Subcutaneous abdominal adipose tissue (tissue), 5 donors: ENCODE results near the gene CDC14A.
"Not testable (repeated sequence)": the region's sequence is repeated elsewhere in the genome, so short reads cannot be mapped to it uniquely, and the experiment has no call there.

Experiments used
- H3K27ac ChIP-seq: one replicate; pipeline ENCODE4 v1.7.0; 2013; ENCODE audit warnings: low read depth, mild to moderate bottlenecking, inconsistent platforms, low read length, moderate library complexity
- H3K27me3 ChIP-seq, 5 donors: one replicate each; pipeline ENCODE4 v1.7.0; 2013; ENCODE audit warnings: low read length in 5 of 5, inconsistent platforms in 1 of 5; ENCODE audit not compliant: control insufficient read depth in 5 of 5, insufficient read depth in 4 of 5
- H3K36me3 ChIP-seq, 5 donors: one replicate each; pipeline ENCODE4 v1.7.0; 2013; ENCODE audit warnings: low read length in 5 of 5; ENCODE audit not compliant: control insufficient read depth in 5 of 5, insufficient read depth in 5 of 5
- H3K4me1 ChIP-seq, 5 donors: one replicate each; pipeline ENCODE4 v1.7.0; 2013; ENCODE audit warnings: low read length in 5 of 5, mild to moderate bottlenecking in 3 of 5, moderate library complexity in 1 of 5; ENCODE audit not compliant: control insufficient read depth in 5 of 5, insufficient read depth in 5 of 5
- H3K4me3 ChIP-seq, 5 donors: one replicate each; pipeline ENCODE4 v1.7.0; 2013; ENCODE audit warnings: low read length in 5 of 5, low read depth in 1 of 5
- H3K9ac ChIP-seq, 5 donors: one replicate each; pipeline ENCODE4 v1.7.0; 2013; ENCODE audit warnings: low read length in 5 of 5, mild to moderate bottlenecking in 4 of 5, moderate library complexity in 3 of 5
- H3K9me3 ChIP-seq, 5 donors: one replicate each; pipeline ENCODE4 v1.7.0; 2013; ENCODE audit warnings: low read length in 5 of 5; ENCODE audit not compliant: control insufficient read depth in 5 of 5
- donor health status: healthy.
- donor health status: healthy.
- donor health status: healthy.
- donor health status: healthy.
- donor health status: healthy.

The CDC14A gene

GRCh38 chr1:100316622-100317021 is 35.7 kb upstream of the CDC14A start:
- Histone ChIP-seq H3K4me1 (no peaks in the 10 kb centered on the region), H3K4me3 (no peak overlapping the region), H3K9ac (no peak overlapping the region), H3K27ac (no peak overlapping the region), H3K9me3 (peaks cover 0 to 16% (median 6%) of the 10 kb centered on the region in 5 donors), H3K27me3 (no peaks in the 10 kb centered on the region), H3K36me3 (no peaks in the 10 kb centered on the region)

DNA sequence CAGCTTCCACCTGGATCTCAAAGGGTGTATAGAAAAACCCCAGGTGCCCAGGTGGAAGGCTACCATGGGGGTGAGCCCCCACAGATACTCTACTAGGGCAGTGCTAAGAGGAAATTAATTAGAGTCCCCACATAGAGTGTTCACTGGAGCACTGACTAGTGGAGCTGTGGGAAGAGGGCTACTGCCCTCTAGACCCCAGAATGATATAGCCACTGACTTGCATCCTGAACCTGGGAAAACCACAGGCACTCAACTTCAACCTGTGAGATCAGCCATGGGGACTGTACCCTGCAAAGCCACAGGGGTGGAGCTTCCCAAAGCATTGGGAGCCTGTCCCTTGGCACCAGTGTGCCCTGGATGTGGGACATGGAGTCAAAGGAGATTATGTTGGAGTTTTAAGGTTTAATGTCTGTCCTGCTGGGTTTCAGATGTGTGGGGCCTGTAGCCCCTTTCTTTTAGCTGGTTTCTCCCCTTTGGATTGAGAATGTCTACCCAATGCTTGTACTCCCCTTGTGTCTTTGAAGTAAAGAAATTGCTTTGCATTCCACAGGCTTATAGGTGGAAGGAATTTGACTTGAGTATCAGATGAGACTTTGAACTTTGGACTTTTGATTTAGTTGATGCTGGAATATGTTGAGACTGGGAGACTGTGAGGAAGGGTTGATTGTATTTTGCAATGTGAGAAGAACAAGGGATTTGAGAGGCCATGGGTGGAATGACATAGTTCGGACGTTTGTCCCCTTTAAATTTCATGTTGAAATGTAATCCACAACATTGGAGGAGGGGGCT is 31.8 kb upstream of the CDC14A start:
- peaks cover 0 to 16% (median 6%) of the 10 kb centered on the region in 5 donors for H3K9me3 ChIP-seq
- no peaks in the 10 kb centered on the region for H3K27me3 ChIP-seq
- no peak overlapping the region for H3K4me3 ChIP-seq
- H3K27ac ChIP-seq = no peak overlapping the region
- H3K36me3 ChIP-seq = no peaks in the 10 kb centered on the region
- H3K9ac ChIP-seq = no peak overlapping the region
- H3K4me1 ChIP-seq = peaks cover 3 to 15% (median 6%) of the 10 kb centered on the region in 5 donors

GRCh38 chr1:100321100-100321493 is 31.2 kb upstream of the CDC14A start:
- Histone ChIP-seq H3K27me3 (no peaks in the 10 kb centered on the region), H3K4me1 (peaks cover 3 to 15% (median 6%) of the 10 kb centered on the region in 5 donors), H3K9me3 (peaks cover 0 to 13% (median 6%) of the 10 kb centered on the region in 5 donors), H3K36me3 (no peaks in the 10 kb centered on the region), H3K4me3 (no peak overlapping the region), H3K9ac (no peak overlapping the region), H3K27ac (no peak overlapping the region)

GRCh38 chr1:100321506-100321905 is 30.8 kb upstream of the CDC14A start:
- Histone ChIP-seq H3K4me3 (no peak overlapping the region), H3K27ac (no peak overlapping the region), H3K9me3 (peaks cover 0 to 11% (median 6%) of the 10 kb centered on the region in 5 donors), H3K4me1 (peaks cover 3 to 15% (median 6%) of the 10 kb centered on the region in 5 donors), H3K36me3 (no peaks in the 10 kb centered on the region), H3K27me3 (no peaks in the 10 kb centered on the region), H3K9ac (no peak overlapping the region)

DNA sequence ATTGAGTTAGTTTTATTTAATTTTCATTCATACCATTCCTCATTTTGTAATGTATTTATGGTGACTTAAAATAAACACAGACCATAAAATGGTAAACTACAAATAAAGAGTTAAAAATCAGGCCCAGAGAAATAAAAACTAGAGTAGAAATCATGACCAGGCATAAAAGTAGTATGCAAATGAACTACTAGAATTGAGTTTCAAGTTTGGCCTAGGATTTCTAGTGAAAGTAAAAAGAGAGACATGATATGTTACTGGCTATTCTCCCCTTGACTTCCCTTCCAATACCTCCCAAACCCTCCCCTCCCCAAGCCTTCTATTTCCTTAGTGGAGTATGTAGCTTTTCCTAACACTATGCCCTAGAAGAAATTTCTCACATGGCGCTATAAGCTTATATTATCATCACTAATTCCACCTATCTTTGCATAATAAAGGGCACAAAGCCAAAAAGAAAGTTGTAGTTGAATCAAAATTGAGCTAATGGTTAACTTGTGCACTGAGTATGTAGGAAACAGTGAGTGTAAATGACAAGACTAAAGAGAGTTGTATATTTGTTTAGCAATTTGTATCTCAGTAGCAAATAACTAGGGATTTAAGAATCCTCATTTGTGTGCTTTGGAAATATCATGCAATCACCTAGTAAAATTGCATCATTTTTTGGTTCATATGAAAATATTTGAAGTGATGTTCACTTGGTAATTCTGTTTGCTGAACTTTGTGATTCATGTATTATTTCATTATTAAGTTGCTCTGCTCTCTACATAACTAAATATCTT is 29.7 kb upstream of the CDC14A start:
- Histone ChIP-seq H3K27ac (peak overlapping the region; percentile 79), H3K9me3 (peaks cover 0 to 11% (median 6%) of the 10 kb centered on the region in 5 donors), H3K9ac (peak overlapping the region in 2 of 5 donors; percentile 11 to 19), H3K36me3 (no peaks in the 10 kb centered on the region), H3K27me3 (no peaks in the 10 kb centered on the region), H3K4me1 (peaks cover 3 to 15% (median 6%) of the 10 kb centered on the region in 5 donors), H3K4me3 (no peak overlapping the region)

- Histone ChIP-seq H3K9me3 (peaks cover 0 to 11% (median 6%) of the 10 kb centered on the region in 5 donors), H3K27me3 (no peaks in the 10 kb centered on the region), H3K4me1 (peaks cover 3 to 15% (median 6%) of the 10 kb centered on the region in 5 donors), H3K36me3 (no peaks in the 10 kb centered on the region), H3K4me3 (no peak overlapping the region), H3K9ac (peak overlapping the region in 2 of 5 donors; percentile 19 to 54), H3K27ac (peak overlapping the region; percentile 79)
Measured at GRCh38 chr1:100323419-100324106, 28.7 kb upstream of the CDC14A start.

DNA sequence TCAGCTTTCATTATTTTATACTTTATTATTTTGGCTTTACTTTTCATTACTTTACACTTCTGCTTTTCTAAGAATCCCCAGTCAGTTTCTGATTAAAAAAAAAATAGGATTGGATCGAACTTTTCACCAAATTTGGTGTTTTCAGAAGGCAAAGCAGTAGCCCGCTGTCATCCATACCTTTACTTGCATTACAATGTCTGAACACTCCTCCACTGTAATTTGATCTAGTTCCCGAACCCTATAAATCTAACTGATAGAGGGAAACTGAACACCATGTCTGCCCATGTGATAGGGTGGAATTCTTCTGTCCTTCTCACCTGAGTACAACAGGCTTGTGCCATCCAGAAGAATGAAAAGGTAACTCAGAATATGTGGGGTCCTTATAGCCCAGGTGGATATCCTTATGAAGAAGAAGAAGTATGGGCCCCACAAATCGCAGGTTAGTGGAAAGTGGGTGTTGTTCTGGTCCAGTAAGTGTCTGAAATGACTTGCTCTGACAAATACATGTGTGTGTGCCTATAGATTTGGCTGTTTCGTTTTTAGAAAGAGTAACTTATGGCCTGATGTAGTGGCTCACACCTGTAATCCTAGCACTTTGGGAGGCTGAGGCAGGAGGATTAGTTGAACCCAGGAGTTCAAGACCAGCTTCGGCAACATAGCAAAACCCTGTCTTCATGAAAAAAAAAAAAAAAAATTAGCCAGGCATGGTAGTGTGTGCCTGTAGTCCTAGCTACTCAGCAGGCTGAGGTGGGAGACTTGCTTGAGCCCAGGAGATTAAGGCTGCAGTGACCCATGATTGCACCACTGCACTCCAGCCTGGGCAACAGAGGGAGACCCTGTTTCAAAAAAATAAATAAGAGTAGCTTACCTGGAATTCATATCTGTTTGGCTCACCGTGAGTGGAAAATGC is 26.6 kb upstream of the CDC14A start:
- H3K27me3 ChIP-seq = no peaks in the 10 kb centered on the region
- peaks cover 3 to 15% (median 6%) of the 10 kb centered on the region in 5 donors for H3K4me1 ChIP-seq
- H3K36me3 ChIP-seq = no peaks in the 10 kb centered on the region
- no peak overlapping the region for H3K9ac ChIP-seq
- H3K9me3 ChIP-seq = no peaks in the 10 kb centered on the region
- no peak overlapping the region for H3K27ac ChIP-seq
- no peak overlapping the region for H3K4me3 ChIP-seq

GRCh38 chr1:100326325-100326670 is 26.0 kb upstream of the CDC14A start:
- H3K9me3 ChIP-seq, H3K36me3 ChIP-seq, H3K27ac ChIP-seq, H3K4me3 ChIP-seq, H3K9ac ChIP-seq, H3K27me3 ChIP-seq: not testable (repeated sequence)
- H3K4me1 ChIP-seq = peaks cover 3 to 15% (median 6%) of the 10 kb centered on the region in 5 donors

DNA sequence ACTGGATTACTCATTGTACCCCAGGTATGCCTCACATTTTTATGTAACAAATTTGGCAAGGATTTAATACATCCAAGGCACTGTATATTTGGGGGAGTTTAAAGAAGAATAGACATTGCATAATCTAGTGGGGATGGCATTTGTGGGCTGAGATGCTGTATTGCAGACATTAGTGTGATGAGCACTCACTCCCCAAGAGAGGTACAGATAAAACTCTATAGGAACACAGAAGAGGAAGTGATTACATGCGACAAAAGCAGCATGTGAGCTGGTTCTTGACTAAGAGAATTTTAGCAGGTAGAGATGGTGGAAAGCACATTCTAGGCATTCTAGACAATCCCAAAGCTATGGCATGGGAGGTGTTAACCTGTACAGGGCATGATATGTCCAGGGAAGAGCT is 24.2 kb upstream of the CDC14A start:
- Histone ChIP-seq H3K27ac (no peak overlapping the region), H3K4me1 (peaks cover 3 to 8% (median 5%) of the 10 kb centered on the region in 5 donors), H3K9ac (no peak overlapping the region), H3K27me3 (no peaks in the 10 kb centered on the region), H3K9me3 (no peaks in the 10 kb centered on the region), H3K36me3 (no peaks in the 10 kb centered on the region), H3K4me3 (no peak overlapping the region)
